GM20000 (cell line): ENCODE results near the gene CC2D1A.

Experiments
- DNase-seq: peaks from one replicate; pipeline ENCODE4 v3.0.0; 2012; ENCODE audit warnings: low spot score
- TF ChIP-seq, protein P1 (sequence below): IDR thresholded peaks from 2 replicates; pipeline ENCODE4 v1.5.1; 2012; ENCODE audit warnings: mild to moderate bottlenecking, control low read depth; ENCODE audit errors: extremely low read depth, missing control alignments

Gene CC2D1A

DNA sequence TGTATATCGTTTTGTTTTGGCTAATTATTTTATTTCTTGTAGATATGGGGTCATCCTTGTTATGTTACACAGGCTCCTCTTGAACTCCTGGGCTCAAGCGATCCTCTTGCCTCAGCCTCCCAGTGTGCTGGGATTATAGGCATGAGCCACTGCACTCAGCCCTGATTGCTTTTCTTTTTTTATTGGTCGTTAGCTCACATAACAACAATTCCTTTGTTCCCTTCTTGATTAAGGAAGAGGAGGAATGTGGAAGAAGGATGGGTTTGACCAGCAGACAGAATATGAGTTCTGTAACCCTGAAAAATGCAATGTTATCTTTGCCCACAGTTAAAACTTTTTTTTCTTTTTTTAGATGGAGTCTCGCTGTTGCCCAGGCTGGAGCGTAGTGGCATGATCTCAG lies 11.4 kb upstream of the CC2D1A start:
- no peak for DNase-seq
- TF ChIP-seq, protein P1, sequence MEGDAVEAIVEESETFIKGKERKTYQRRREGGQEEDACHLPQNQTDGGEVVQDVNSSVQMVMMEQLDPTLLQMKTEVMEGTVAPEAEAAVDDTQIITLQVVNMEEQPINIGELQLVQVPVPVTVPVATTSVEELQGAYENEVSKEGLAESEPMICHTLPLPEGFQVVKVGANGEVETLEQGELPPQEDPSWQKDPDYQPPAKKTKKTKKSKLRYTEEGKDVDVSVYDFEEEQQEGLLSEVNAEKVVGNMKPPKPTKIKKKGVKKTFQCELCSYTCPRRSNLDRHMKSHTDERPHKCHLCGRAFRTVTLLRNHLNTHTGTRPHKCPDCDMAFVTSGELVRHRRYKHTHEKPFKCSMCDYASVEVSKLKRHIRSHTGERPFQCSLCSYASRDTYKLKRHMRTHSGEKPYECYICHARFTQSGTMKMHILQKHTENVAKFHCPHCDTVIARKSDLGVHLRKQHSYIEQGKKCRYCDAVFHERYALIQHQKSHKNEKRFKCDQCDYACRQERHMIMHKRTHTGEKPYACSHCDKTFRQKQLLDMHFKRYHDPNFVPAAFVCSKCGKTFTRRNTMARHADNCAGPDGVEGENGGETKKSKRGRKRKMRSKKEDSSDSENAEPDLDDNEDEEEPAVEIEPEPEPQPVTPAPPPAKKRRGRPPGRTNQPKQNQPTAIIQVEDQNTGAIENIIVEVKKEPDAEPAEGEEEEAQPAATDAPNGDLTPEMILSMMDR = no peak

DNA sequence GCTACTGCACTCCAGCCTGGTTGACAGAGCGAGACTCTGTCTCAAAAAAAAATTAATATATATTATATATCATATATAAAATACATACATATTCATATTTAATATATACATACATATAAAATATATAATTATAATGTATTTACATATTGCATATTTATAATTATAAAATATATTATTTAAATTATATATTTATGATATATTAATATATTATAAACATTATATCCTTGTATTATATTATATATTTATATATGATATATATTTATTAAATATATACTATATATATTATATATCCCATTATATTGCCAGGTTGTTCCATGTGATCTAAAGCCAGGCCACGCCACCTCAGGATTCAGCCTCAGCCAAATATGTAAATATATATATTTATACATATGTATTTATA lies 9.8 kb upstream of the CC2D1A start:
- DNase-seq = no peak
- TF ChIP-seq, protein P1 = no peak

DNA sequence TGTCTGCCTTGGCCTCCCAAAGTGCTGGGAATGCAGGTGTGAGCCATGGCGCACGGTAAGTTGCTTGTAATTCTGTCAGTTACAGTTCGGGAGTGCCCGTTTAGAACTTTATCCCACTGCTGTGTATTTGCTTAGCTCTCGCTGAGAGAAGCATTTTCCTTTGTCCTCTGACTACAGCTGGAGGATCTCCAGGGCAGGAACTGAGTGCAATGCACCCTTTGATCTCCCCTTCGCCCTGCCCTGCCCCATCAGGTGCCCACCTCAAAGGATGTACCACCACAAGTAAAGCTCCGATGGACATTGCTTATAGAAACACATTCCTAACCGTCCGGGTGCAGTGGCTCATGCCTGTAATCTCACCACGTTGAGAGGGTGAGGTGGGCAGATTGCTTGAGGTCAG lies 6.6 kb upstream of the CC2D1A start:
- no peak for DNase-seq
- TF ChIP-seq, protein P1 = no peak

DNA sequence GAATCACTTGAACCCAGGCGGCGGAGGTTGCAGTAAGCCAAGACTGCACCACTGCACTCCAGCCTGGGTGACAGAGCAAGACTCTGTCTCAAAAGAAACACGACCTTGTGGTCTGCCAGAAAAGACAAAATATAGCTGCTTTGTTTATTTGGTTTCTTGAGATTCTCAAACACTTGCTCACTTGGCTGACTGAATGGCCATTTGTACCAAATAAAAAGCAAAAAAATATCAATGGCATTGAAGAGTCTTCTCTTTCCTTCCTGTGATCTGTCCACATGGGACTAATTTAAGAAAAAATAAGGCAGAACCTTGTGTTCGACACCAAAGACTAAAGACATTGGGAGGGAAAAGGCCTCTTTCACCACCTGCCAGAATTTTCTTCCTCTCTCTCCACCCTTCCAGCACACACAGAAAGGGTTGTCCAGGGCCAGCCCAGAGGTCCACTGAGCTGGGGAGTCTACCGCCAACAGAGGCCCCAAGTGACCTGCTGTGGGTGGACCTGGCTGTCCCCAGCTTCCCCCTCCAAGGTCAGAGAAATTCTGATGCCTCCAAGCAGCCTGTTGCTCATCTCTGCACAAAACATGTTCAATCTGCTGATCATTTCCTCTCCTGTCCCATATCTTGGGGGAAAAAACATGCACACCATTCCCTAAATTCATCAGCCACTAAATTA lies 6.0 kb upstream of the CC2D1A start:
- no peak for DNase-seq
- TF ChIP-seq, protein P1 = no peak

DNA sequence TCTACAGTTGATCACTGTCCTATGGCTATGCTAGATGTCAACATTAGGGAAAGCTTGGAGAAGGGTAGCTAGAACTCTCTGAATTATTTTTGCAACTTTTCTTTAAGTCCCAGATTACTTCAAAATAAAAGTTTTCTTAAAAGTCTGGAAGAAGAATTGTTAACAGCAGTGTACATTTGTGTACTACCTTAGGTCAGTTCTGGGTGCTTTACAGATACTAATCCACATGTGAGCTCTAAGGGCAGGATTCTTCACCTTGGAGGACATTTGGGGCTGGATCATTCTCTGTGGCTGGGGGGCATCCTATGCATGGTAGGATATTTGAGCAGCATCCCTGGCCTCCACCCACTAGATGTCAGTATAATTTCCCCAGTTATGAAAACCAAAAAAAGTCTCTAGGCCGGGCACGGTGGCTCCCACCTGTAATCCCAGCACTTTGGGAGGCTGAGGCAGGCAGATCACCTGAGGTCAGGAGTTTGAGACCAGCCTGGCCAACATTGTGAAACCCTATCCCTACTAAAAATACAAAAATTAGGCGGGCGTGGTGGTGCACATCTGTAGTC lies 2.9 kb upstream of the CC2D1A start:
- TF ChIP-seq, protein P1 = peak; percentile 17

DNA sequence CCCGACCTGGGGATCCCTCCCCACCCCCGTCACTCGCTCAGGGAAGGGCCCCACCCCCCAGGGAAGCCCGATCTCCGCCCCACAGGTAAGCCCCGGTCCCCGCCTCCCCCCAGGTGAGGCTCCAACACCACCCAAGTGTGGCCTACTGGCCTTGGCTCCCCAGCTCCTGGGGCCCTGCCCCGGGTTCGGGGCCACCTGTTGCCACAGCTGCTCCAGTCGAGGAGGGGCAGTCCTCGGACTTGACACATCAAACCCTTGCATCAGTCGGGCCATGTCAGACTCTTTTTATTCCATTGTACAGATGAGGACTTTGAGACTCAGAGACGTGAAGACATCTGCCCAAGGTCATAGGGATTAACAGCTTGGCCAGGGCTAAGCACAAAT lies 512 bp downstream of the CC2D1A start:
- TF ChIP-seq, protein P1 = no peak
- peak; percentile 53 for DNase-seq

More for the DNA sequence above, 2.9 kb upstream of the CC2D1A start:
- no peak for DNase-seq

DNA sequence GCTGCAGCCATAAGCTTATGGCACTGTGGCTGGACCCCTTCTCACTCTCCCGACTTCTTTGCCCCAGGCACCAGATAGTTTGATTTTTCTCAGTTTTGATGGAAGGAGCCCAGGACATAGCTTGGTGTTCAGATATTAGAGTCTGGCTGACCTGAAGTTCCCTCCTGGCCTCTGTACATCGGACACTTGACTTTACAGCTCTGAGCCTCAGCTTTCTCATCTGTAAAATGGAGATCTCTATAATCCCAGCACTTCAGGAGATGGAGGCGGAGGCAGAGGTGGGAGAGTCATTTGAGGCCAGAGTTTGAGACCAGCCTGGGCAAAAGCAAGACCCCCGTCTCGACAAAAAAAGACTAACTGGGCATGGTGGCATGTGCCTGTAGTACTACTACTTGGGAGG lies 909 bp downstream of the CC2D1A start:
- TF ChIP-seq, protein P1 = no peak
- no peak for DNase-seq
